GM18907 (cell line): ENCODE measurements around the gene TNXB.

ENCODE experiments used
- ATAC-seq: cut with Tn5 transposase; IDR thresholded peaks from one replicate; pipeline ENCODE4 v1.9.1; 2021; ENCODE audit warnings: mild to moderate bottlenecking, moderate library complexity; ENCODE audit not compliant: unreplicated experiment

TNXB gene

DNA sequence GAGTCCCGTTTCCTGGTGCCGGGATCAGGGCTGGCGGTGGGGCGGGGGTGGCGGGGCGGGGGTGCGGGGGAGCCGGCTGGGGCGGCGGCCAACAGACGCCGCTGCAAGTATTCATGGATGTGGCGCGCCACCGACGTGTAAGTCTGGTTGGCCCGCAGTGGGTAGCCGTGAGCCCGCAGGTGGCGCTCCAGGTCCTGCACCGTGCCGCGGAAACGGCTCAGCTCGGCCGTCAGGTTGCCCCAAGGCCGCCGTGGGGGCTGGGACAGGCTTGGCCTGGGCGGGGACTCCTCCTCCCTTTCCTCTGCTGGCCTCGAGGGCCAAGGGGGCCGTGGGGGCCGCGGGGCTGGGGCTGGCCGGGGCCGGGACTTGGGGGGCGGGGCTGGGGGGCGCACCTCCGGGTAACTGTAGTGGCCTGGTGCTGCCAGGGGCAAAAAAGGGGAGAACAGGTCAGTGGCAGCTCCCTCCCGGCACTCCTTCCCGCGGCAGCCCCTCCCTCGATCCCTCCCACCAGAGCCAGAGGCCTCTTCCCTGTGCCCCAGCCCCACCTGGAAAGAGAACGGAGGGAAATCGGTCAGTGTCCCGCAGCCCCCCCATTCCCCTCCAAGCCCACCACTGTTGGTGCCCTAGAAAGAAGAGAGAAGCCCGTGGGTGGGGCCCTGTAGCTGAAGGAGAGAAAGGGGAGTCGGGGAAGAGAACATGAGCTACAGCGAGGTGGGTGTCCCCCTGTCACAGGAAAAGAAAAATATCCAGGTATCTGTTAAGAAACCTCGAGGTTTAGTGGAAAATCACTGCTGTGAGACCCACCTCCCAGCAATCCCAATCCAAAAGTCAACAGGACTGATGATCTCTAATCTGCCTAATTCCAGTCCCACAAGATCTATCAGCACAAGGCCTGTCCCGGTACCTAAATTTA, 21.3 kb downstream of the TNXB start:
- no peak for ATAC-seq

DNA sequence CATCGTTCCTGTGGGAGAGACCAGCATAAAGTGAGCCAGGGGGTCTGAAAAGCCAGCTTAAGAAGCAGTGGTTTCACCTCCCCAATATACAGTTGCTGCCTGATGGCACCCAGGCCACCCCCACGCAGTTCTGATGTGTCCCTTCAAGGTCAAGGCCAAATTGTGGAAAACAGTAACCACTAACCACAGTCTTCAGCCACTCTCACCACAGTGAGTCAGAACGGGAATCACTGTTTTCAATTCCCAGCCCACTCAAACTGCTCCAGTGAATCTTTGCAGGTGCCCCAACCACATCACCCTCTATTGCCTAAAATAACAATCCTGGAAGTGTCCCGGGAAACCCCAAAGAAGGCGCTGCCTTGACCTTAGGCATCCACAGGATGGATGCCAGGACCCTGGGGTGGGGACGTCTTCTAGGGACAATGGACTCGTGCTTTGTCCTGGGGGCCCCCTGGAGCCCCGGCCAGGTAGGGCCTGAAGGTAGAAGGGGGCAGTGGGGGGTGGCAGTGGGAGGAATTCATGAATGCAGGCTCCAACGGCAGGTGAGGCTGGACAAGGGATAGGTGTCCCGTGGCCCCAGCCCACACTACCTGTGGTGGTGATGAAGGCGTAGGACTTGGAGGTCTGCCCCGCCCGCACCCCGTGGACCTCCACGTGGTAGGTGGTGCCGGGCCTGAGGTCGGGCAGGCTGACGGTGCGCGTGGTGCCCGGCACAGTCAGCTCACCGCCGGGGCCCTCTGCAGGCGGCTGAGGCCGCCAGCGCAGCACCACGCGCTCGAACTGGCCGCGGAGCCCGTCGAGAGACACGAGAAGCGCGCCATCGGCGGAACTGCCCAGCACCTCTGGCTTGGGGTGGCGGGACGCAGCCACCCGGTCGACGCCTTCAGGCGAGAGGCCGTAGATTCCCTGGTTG, 22.2 kb downstream of the TNXB start:
- ATAC-seq = no peak

DNA sequence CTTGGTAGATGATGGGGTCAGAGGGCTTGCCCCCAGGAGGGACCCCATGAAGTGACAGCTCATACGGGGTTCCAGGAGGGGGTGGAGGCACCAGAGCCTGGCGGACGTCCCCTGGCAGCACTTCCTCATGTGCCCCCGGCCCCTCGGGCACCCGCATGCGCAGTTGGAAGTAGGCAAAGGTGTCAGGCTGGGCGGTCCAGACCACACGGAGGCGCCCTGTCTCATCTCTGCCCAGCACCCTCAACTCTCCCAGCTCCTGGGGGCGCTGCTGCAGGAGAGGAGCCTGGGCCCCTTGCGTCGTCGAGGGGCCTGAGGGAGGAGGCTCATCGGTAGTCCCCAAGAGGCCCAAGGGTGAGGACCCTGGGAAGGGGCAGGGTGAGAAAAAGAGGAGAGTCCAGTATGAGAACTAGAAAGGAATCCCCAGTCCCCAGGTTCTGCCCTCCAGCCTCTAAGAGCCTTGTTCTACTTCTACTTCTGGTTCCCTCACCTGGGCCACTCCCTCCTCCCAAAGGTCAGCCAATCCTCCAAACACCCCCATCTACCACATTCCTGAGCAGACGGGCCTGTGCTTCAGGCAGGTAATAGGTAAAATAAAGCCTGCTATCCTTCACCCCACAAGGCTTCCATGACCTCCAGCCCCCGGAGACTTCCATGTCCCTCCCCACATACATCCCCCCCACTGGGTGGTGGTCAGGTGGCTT, 23.2 kb downstream of the TNXB start:
- ATAC-seq = no peak

- ATAC-seq = no peak
Measured at GRCh38 chr6:32084780-32085179, 24.4 kb downstream of the TNXB start.

DNA sequence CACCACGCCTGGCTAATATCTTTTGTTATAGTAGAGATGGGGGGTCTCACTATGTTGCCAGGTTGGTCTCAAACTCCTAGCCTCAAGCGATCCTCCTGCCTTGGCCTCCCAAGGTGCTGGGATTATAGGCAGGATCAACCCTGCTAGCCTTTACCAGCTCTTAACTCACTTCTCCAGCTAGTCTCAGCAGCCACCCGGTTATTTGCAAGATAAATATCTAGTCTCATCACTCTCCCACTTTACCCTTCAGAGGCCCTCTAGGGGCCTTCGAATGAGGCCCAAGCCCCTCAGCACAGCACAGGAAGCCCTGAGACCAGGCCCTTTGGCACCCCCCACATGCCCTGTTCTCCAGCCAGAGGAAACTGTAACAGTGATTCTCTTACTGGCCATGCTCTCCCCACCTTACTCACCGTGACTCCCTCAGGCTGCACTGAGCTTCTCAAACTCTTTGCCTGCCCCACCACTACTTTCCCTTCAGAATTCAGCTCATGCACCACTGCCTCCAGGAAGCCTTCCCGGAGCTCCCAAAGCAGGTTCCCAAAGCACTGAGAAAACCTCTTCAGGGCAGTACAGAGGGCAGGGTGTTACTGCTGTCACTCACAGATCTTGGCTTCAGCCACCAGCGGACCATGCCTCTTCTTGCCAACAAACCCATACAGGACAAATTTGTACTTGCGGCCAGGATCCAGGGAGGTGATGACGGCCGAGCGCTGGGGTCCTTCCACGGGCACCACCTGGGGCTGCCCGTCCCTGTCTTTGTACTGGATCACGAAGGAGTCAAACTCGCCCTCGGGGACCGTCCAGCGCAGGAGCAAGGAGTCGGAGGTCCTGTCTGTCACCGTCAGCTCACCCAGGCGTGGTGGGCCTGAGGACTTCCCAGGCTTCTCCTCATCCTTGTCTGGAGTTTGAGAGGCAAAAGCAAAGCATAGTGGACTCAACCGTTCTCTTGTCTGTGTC, 25.0 kb downstream of the TNXB start:
- no peak for ATAC-seq

- no peak for ATAC-seq
Measured at GRCh38 chr6:32082935-32083334, 26.2 kb downstream of the TNXB start.

DNA sequence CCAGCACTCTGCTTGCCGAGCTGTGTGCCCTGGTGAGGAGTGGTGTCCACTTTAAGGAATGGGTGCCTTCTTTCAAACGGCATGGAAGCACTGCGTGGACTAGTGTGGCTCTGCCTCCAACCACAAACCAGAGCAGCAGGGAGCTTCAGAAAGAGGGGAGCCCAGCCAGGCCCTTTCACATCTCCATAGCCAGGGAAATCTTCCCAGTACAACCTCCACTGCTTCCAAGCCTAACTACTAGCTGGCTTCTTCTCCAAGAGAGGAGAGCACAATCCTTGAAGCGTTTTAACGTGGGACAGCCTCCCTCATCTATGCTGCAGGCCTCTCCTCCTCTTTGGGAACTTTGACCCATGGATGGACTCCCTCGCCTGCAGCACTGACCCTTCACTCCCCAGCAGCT, 26.7 kb downstream of the TNXB start:
- no peak for ATAC-seq

DNA sequence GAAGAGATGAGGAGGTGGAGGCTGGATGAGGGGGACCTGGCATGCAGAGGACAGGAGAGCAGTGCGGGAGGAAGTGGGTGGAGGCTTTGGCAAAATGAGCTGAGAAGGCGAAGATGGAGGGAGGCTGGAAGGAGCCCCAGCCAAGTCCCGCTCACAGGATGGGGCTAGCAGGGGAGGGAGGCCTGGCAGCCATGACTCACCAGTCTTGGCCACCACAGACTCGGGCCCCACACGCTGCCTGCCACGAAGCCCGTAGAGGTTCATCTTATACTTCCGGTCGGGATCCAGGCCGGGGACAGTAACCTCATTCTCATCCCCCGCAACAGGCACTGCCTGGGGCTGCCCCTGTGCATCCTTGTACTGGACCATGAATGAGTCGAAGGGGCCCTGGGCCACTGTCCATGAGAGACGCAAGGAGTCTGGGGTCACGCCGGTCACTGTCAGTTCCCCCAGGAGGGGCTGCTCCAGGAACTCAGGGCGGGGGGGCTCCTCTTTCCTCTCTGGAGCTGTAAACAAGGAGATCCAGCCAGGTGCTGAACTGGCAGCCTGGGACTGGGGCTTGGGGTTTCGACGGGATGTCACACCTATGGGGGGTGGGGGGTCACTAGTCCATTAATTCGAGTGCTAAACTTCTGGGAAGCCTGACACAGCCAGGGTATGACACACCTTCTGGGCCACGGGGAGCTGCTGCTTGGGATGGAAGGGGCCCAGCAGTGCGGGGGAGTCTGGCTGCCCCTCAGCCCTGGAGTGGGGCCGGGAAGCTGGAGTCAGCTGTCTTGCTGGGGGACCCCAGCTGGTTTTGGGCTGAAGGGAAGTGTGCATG, 27.8 kb downstream of the TNXB start:
- no peak for ATAC-seq

GRCh38 chr6:32079566-32080290, 29.4 kb downstream of the TNXB start:
- ATAC-seq = no peak

DNA sequence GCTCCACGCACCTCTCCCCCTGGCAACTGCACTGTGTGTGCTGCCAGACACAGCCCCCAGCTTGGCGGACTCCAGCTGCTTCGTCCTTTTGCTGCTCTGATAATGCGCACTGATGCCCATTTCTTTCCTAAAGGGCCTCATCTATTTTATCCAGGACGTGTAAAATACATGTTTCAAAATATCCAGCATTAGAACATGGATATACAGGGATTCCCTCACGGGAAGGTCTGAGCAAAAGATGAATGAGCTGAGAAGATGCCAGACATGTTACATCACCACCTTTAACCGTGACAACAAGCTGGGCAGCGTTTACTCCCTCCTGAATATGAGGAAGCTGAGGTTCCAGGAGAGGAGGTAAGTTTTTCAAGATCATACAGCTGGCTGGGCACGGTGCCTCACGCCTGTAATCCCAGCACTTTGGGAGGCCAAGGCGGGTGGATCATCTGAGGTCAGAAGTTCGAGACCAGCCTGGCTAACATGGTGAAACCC, 32.8 kb downstream of the TNXB start:
- no peak for ATAC-seq

GRCh38 chr6:32075781-32076180, 33.4 kb downstream of the TNXB start:
- no peak for ATAC-seq

DNA sequence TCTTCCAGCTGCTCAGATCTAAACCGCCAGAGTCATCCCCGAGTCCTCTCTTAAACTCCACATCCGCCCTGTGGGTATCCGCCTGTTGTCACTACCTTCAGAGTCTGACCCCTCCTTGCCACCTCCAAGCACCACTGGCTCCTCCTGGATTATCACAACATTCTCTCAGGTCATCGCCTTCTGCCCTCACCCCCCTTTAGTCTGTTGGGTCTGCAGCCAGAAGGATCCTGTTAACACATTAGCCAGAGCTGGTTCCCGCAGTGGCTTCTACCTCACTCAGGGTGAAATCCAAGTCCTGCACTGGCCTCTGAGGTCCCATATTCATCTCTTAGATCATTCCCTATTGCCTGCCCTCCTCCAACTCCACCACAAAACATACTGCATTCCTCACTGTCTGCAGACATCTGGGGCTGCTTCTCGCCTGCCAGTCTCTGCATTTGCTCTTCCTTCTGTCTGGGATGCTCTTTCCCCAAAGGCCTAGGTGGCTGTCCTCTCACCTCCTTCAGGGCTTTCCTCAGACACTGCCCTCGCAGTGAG, 34.1 kb downstream of the TNXB start:
- no peak for ATAC-seq

GRCh38 chr6:32073613-32074012, 35.5 kb downstream of the TNXB start:
- no peak for ATAC-seq

GRCh38 chr6:32073101-32073500, 36.0 kb downstream of the TNXB start:
- no peak for ATAC-seq

- ATAC-seq = no peak
Measured at GRCh38 chr6:32070814-32071543, 38.2 kb downstream of the TNXB start.

DNA sequence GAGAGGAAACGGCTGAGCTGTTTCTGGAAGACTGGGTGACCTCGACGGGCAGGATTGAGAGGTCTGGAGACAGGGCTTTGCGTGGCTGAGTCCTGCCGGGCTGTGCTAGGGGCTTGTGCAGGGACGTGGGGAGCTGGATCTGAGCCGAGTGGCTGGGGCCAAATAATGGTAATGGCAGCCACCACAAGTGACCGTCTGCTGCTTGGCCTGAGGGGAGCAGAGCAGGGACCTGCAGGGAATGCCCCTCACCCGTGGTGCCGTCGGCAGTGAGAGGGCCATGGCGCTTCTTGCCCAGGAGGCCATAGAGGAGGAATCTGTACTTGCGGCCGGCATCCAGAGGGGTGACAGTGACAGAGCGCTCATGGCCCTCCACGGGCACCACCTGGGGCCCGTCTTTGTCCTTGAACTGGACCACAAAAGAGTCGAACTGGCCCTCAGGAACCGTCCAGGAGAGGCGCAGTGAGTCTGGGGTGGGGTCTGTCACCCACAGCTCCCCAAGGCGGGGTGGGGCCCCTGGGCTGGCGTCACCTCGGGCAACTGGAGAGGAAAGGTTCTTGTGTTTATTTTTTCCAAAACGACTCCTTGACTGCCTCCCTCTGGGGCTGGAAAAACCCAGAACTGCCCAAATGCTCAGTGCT, 39.1 kb downstream of the TNXB start:
- ATAC-seq = no peak

- no peak for ATAC-seq
Measured at GRCh38 chr6:32069460-32069859, 39.7 kb downstream of the TNXB start.
